Subcutaneous adipose tissue (tissue), 4 donors: Measurements from ENCODE around the gene HECW1. TPM values are rescaled to one million over a fixed set of nuclear protein-coding genes. Genes with fewer than 3 reads are reported as not detected.

ENCODE experiments used
- total RNA-seq, 4 donors: library from RNA; depleted of rRNA; stranded (reverse); fragments of >200 nt; gene quantifications; one replicate each; pipeline ENCODE4 v1.1.0, GENCODE V29; 2016
- TF ChIP-seq, protein P1 (sequence below): fragments of 450-650 bp; IDR thresholded peaks from one replicate; pipeline ENCODE4 v1.5.1; 2016; ENCODE audit warnings: low read depth, mild to moderate bottlenecking, control low read depth, antibody characterized with exemption, moderate library complexity

The HECW1 gene
- total RNA-seq, 4 donors from 2014 or later = 0.38 to 2.2 (median 0.80) TPM

DNA sequence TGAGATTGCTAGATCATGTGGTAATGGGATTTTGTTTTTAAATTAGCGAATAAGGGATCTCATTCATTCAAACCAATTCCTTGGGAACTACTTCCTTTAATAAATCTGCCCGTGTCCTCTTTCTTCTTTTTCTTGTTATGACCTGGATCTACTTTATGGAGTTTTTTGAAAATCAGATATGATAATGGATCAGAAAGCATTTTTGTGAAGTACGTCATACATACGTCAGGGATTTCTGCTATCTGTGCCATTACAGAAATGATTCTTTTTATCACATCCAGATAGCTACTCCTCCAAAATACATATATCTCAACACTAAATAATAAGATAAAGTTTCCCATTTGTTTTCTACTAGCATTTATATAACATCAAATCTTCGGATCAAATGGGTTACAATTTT, 430.3 kb downstream of the HECW1 start:
- TF ChIP-seq, protein P1, sequence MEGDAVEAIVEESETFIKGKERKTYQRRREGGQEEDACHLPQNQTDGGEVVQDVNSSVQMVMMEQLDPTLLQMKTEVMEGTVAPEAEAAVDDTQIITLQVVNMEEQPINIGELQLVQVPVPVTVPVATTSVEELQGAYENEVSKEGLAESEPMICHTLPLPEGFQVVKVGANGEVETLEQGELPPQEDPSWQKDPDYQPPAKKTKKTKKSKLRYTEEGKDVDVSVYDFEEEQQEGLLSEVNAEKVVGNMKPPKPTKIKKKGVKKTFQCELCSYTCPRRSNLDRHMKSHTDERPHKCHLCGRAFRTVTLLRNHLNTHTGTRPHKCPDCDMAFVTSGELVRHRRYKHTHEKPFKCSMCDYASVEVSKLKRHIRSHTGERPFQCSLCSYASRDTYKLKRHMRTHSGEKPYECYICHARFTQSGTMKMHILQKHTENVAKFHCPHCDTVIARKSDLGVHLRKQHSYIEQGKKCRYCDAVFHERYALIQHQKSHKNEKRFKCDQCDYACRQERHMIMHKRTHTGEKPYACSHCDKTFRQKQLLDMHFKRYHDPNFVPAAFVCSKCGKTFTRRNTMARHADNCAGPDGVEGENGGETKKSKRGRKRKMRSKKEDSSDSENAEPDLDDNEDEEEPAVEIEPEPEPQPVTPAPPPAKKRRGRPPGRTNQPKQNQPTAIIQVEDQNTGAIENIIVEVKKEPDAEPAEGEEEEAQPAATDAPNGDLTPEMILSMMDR = no peak

DNA sequence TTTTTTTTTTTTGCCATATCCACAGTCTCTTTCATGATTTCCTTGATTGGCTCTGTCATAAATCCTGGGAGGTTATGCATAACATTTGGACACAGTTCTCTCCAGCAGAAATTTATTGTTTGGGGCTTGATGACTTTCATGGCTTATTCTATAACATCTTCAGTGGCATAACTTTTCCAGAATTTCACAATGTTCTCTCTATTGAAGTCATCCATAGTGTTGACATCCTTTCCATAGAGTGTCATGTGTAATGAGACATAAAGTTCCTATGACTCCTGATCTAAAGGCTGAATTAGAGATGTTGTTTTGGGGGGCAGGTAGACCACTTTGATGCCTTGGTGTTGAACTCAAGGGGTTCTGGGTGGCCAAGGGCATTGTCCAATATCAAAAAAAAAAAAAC, 433.8 kb downstream of the HECW1 start:
- TF ChIP-seq, protein P1 = no peak

DNA sequence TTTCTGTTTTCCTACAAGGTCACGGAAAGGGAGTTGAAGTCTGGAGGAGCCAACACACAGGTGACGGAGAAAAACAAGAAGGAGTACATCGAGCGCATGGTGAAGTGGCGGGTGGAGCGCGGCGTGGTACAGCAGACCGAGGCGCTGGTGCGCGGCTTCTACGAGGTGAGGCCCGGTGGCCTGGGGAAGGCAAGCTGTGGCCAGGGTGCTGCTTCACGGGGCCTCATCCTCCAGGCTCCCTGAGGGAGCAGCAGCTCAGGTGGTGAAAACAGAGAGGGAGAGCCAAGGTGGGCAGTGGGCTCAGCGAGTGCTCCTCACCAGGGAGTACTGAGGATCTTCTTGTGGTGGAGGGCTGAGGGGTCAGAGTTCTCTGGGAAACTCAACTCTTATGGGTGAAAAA, 438.0 kb downstream of the HECW1 start:
- TF ChIP-seq, protein P1 = no peak

DNA sequence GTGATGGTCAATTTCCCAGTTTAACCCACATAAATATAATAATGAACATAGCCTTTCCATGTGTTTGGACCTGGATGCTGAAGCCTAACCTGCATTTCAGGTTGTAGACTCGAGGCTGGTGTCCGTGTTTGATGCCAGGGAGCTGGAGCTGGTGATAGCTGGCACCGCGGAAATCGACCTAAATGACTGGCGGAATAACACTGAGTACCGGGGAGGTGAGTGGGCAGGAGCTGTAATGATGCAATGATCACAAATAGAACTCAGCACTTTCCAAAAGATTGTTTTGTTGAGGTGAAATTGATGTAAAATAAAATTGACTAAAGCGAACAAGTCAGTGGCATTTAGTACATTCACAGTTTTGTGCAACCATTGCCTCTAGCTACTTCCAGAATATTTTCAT, 439.7 kb downstream of the HECW1 start:
- TF ChIP-seq, protein P1 = no peak

DNA sequence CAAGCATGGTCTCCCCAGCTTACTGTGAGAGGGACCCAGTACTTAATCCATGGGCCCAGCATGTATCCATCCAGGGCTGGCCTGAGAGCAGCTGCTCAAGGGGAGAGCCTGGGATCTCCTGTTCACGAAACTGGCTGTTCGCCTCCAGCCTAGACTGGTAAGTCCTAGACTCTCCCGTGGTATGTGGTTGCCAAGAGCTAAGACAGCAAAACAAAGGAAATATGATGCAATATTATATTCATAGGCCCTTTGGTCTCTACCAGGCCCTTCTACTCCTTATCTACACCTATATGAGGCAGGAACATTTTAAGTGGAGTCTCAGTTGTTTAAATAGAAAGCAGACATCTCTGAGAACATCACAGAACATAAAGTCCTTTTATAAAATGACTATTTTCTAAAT, 441.6 kb downstream of the HECW1 start:
- TF ChIP-seq, protein P1 = no peak

DNA sequence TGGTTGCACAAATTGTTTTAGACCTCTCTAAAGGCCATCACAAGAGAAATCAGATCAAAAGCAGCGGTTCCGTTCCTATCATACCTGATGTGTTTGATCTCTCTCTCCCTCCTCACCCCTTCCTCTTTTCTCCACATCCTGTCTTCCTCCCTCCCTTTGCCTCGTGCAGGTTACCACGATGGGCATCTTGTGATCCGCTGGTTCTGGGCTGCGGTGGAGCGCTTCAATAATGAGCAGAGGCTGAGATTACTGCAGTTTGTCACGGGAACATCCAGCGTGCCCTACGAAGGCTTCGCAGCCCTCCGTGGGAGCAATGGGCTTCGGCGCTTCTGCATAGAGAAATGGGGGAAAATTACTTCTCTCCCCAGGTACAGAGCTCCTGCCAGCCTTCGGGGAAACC, 442.0 kb downstream of the HECW1 start:
- TF ChIP-seq, protein P1 = no peak

DNA sequence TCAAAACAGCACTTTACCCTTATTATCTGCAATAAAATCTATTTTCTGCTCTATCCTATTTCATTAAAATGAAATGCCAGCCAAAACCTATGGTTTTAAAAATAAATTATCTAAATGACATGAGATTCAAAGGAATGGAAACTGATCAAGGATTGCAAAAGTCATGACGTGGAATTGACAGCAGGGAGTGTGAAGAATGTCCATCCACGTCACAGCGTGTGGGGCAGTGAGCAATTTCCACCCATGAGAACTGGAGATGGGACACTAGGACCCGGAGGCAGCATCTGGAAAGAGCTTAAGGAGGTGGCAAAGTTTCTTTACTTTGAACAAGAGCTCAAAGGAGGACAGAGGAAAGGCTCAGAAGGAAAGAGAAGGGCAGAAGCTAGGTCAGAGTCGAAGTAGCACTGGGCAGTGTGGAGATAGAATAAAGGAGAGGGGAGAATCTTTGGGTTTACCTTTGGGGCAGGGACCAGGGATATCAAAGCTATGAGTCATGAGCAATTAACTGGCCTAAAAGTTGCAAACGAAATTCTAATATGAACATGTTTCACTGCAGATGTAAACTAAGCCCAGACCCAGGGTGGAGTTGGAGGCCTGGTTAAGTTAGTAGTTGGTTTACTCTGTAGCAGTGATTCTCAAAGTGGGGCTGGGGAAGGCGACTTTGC, 445.5 kb downstream of the HECW1 start:
- TF ChIP-seq, protein P1 = no peak
